Type B pancreatic cell (in vitro differentiated cells): ENCODE measurements around the gene MMP12. TPM values are rescaled to one million over a fixed set of nuclear protein-coding genes. Genes with fewer than 3 reads are reported as not detected.

Source experiments
- DNase-seq: peaks from one replicate; pipeline ENCODE4 v3.0.0; 2021; ENCODE audit warnings: mixed read lengths; ENCODE audit not compliant: unreplicated experiment; ENCODE audit errors: extremely low spot score
- H3K27ac Mint-ChIP-seq: 2 replicates; pipeline ENCODE4 v1.8.0; 2021; ENCODE audit warnings: mild to moderate bottlenecking, mixed read lengths
- H3K27me3 Mint-ChIP-seq: 2 replicates; pipeline ENCODE4 v1.8.0; 2021; ENCODE audit warnings: mixed read lengths
- H3K36me3 Mint-ChIP-seq: 2 replicates; pipeline ENCODE4 v1.8.0; 2021; ENCODE audit warnings: mixed read lengths
- H3K4me1 Mint-ChIP-seq: one replicate; pipeline ENCODE4 v1.8.0; 2021; ENCODE audit warnings: mixed read lengths; ENCODE audit not compliant: unreplicated experiment
- H3K4me3 Mint-ChIP-seq: 2 replicates; pipeline ENCODE4 v1.8.0; 2021; ENCODE audit warnings: mild to moderate bottlenecking, mixed read lengths
- H3K9me3 Mint-ChIP-seq: 2 replicates; pipeline ENCODE4 v1.8.0; 2021; ENCODE audit warnings: mixed read lengths
- CTCF ChIP-seq: fragments of 200-600 bp; sonication (generic); conservative IDR thresholded peaks from 2 replicates; pipeline ENCODE4 v1.5.0; 2021; ENCODE audit warnings: antibody characterized with exemption, mild to moderate bottlenecking
- total RNA-seq: library from RNA; stranded (reverse); gene quantifications from 2 replicates; pipeline ENCODE4 v1.2.1, GENCODE V29; 2021; ENCODE audit warnings: low replicate concordance

Gene MMP12
- total RNA-seq, 1 donor from 2014 or later: 0.27 TPM

GRCh38 chr11:102846292-102846691 is 28.5 kb downstream of the MMP12 start:
- DNase-seq: no peak
- Mint-ChIP-seq H3K4me1 (no peaks in the 10 kb centered on the region), H3K27ac (no peak overlapping the region), H3K4me3 (no peak overlapping the region), H3K36me3 (no peaks in the 10 kb centered on the region), H3K27me3 (peaks cover 4% of the 10 kb centered on the region), H3K9me3 (no peaks in the 10 kb centered on the region)
- no peak for TF ChIP-seq CTCF

- no peak within 1 kb of the TSS for H3K4me3 Mint-ChIP-seq
- H3K36me3 Mint-ChIP-seq: no peaks in the 10 kb centered on the region
- H3K27ac Mint-ChIP-seq: no peak within 1 kb of the TSS
- no peak for DNase-seq
- H3K4me1 Mint-ChIP-seq: no peaks in the 10 kb centered on the region
- no peak for TF ChIP-seq CTCF
- no peaks in the 10 kb centered on the region for H3K9me3 Mint-ChIP-seq
- peaks cover 4% of the 10 kb centered on the region for H3K27me3 Mint-ChIP-seq
These were observed 31.3 kb downstream of the MMP12 start, which contains the start of gene MMP3 for GRCh38 chr11:102843489-102843888. MMP3 (minus strand) TSS chr11:102843609; CDS start chr11:102843546, 63 bp downstream.

GRCh38 chr11:102842930-102843329 is 31.9 kb downstream of the MMP12 start:
- Mint-ChIP-seq H3K27ac (no peak overlapping the region), H3K27me3 (peaks cover 4% of the 10 kb centered on the region), H3K36me3 (no peaks in the 10 kb centered on the region), H3K4me3 (no peak overlapping the region), H3K9me3 (no peaks in the 10 kb centered on the region), H3K4me1 (no peaks in the 10 kb centered on the region)
- no peak for TF ChIP-seq CTCF
- DNase-seq: no peak

GRCh38 chr11:102840018-102840417 is 34.8 kb downstream of the MMP12 start:
- no peaks in the 10 kb centered on the region for H3K36me3 Mint-ChIP-seq
- H3K4me1 Mint-ChIP-seq: peaks cover 6% of the 10 kb centered on the region
- no peaks in the 10 kb centered on the region for H3K9me3 Mint-ChIP-seq
- peaks cover 4% of the 10 kb centered on the region for H3K27me3 Mint-ChIP-seq
- TF ChIP-seq CTCF: no peak
- no peak for DNase-seq
- H3K4me3 Mint-ChIP-seq: no peak overlapping the region
- H3K27ac Mint-ChIP-seq: no peak overlapping the region

- H3K4me3 Mint-ChIP-seq: no peak overlapping the region
- H3K9me3 Mint-ChIP-seq: no peaks in the 10 kb centered on the region
- no peaks in the 10 kb centered on the region for H3K27me3 Mint-ChIP-seq
- peaks cover 6% of the 10 kb centered on the region for H3K4me1 Mint-ChIP-seq
- H3K36me3 Mint-ChIP-seq: no peaks in the 10 kb centered on the region
- DNase-seq: no peak
- TF ChIP-seq CTCF: no peak
- no peak overlapping the region for H3K27ac Mint-ChIP-seq
These were observed 37.1 kb downstream of the MMP12 start for GRCh38 chr11:102837646-102838045.

- no peaks in the 10 kb centered on the region for H3K9me3 Mint-ChIP-seq
- peaks cover 1% of the 10 kb centered on the region for H3K27me3 Mint-ChIP-seq
- no peak for TF ChIP-seq CTCF
- H3K4me3 Mint-ChIP-seq: no peak overlapping the region
- H3K27ac Mint-ChIP-seq: no peak overlapping the region
- no peaks in the 10 kb centered on the region for H3K36me3 Mint-ChIP-seq
- no peak for DNase-seq
- H3K4me1 Mint-ChIP-seq: peaks cover 6% of the 10 kb centered on the region
These were observed 37.6 kb downstream of the MMP12 start for GRCh38 chr11:102837156-102837555.
